OCI-LY1 (cell line): ENCODE results near the gene CTDNEP1.

Experiments used
- H2AFZ ChIP-seq: fragments of 200-600 bp; sonication (generic), shearing (Covaris generic); 2 replicates; pipeline ENCODE4 v1.6.0; 2014; ENCODE audit warnings: antibody characterized with exemption, mild to moderate bottlenecking, low read length
- H3F3A ChIP-seq: fragments of 200-600 bp; sonication (generic), shearing (Covaris generic); 2 replicates; pipeline ENCODE4 v1.6.0; 2014; ENCODE audit warnings: mild to moderate bottlenecking, antibody characterized with exemption, low read length, moderate library complexity; ENCODE audit not compliant: insufficient read depth
- H3K27ac ChIP-seq: fragments of 200-600 bp; sonication (generic); 2 replicates; pipeline ENCODE4 v1.5.1; 2014; ENCODE audit warnings: low read length, mixed run types, mild to moderate bottlenecking, low read depth; ENCODE audit not compliant: poor library complexity, severe bottlenecking
- H3K27me3 ChIP-seq: fragments of 200-600 bp; sonication (generic); 2 replicates; pipeline ENCODE4 v1.6.0; 2014; ENCODE audit warnings: antibody characterized with exemption, mild to moderate bottlenecking, low read length, moderate library complexity; ENCODE audit not compliant: insufficient read depth
- H3K36me3 ChIP-seq: fragments of 200-600 bp; sonication (generic); 2 replicates; pipeline ENCODE4 v1.6.1; 2014; ENCODE audit warnings: mild to moderate bottlenecking, antibody characterized with exemption, low read length, moderate library complexity, mixed read lengths; ENCODE audit not compliant: insufficient read depth
- H3K4me1 ChIP-seq: fragments of 200-600 bp; sonication (generic); 2 replicates; pipeline ENCODE4 v1.5.1; 2014; ENCODE audit warnings: mild to moderate bottlenecking, low read length, moderate library complexity; ENCODE audit not compliant: insufficient read depth, severe bottlenecking
- H3K4me2 ChIP-seq: fragments of 200-600 bp; sonication (generic), shearing (Covaris generic); 2 replicates; pipeline ENCODE4 v1.6.1; 2014; ENCODE audit warnings: low read length
- H3K4me3 ChIP-seq: fragments of 200-600 bp; sonication (generic); 2 replicates; pipeline ENCODE4 v1.5.1; 2014; ENCODE audit warnings: low read length, low read depth, mild to moderate bottlenecking, mixed read lengths; ENCODE audit not compliant: poor library complexity, severe bottlenecking
- H3K79me2 ChIP-seq: fragments of 200-600 bp; shearing (Covaris generic); 2 replicates; pipeline ENCODE4 v1.6.1; 2016; ENCODE audit warnings: mixed run types, low read length, mixed read lengths; ENCODE audit not compliant: insufficient read depth
- H3K9ac ChIP-seq: fragments of 200-600 bp; sonication (generic), shearing (Covaris generic); 2 replicates; pipeline ENCODE4 v1.6.1; 2014; ENCODE audit warnings: mild to moderate bottlenecking, low read length, mixed read lengths
- H3K9me2 ChIP-seq: fragments of 200-600 bp; sonication (generic), shearing (Covaris generic); 2 replicates; pipeline ENCODE4 v1.6.1; 2014; ENCODE audit warnings: low read depth, mild to moderate bottlenecking, low read length, mixed read lengths
- H3K9me3 ChIP-seq: fragments of 200-600 bp; shearing (Covaris generic); 2 replicates; pipeline ENCODE4 v1.6.1; 2014; ENCODE audit warnings: low read length, mixed read lengths
- H4K20me1 ChIP-seq: fragments of 200-600 bp; sonication (generic), shearing (Covaris generic); 2 replicates; pipeline ENCODE4 v1.6.0; 2016; ENCODE audit warnings: mild to moderate bottlenecking, low read length; ENCODE audit not compliant: insufficient read depth
- CTCF ChIP-seq: fragments of 200-600 bp; sonication (generic), shearing (Covaris generic); IDR thresholded peaks from 2 replicates; pipeline ENCODE4 v1.5.1; 2017; ENCODE audit warnings: mild to moderate bottlenecking, antibody characterized with exemption, low read length, moderate library complexity, mixed read lengths
- EZH2 ChIP-seq: fragments of 200-600 bp; sonication (generic), shearing (Covaris generic); IDR thresholded peaks from 2 replicates; pipeline ENCODE4 v1.8.0; 2017; ENCODE audit warnings: borderline replicate concordance, mixed run types, mild to moderate bottlenecking, antibody characterized with exemption, low read length, moderate library complexity, mixed read lengths

Gene CTDNEP1

GRCh38 chr17:7242717-7243452 lies 8.6 kb downstream of the CTDNEP1 start:
- Histone ChIP-seq H3K4me3 (peak overlapping the region; percentile 98), H3K27me3 (no peaks in the 10 kb centered on the region), H3F3A (0 out of 2 replicates have a peak, but pooled peaks cover 10% of the 10 kb centered on the region), H3K27ac (peak overlapping the region; percentile 80), H3K36me3 (peaks cover 49% of the 10 kb centered on the region), H3K4me1 (peaks cover 26% of the 10 kb centered on the region), H2AFZ (no peak overlapping the region), H3K9me3 (no peaks in the 10 kb centered on the region), H4K20me1 (no peaks in the 10 kb centered on the region), H3K9ac (peak overlapping the region; percentile 98), H3K4me2 (peak overlapping the region; percentile 94), H3K9me2 (no peaks in the 10 kb centered on the region), H3K79me2 (peaks cover 7% of the 10 kb centered on the region; the same call in 1 of the 2 replicates)
- TF ChIP-seq CTCF (no peak; the same call in 1 of the 2 replicates), EZH2 (no peak)

- TF ChIP-seq CTCF (no peak), EZH2 (no peak)
These were observed 9.5 kb downstream of the CTDNEP1 start, which contains the start of gene GABARAP for GRCh38 chr17:7241783-7242716. GABARAP (minus strand) TSS chr17:7242449; CDS start chr17:7242330, 119 bp downstream.

GRCh38 chr17:7241090-7241733 lies 10.3 kb downstream of the CTDNEP1 start:
- H2AFZ ChIP-seq = no peak overlapping the region
- H3K4me3 ChIP-seq = peak overlapping the region; percentile 98
- no peaks in the 10 kb centered on the region for H3K27me3 ChIP-seq
- H3K4me2 ChIP-seq = peak overlapping the region; percentile 94
- no peaks in the 10 kb centered on the region for H4K20me1 ChIP-seq
- H3K27ac ChIP-seq = peak overlapping the region; percentile 80
- peak overlapping the region; percentile 98 for H3K9ac ChIP-seq
- H3K4me1 ChIP-seq = peaks cover 39% of the 10 kb centered on the region
- H3K36me3 ChIP-seq = peaks cover 52% of the 10 kb centered on the region
- peaks cover 7% of the 10 kb centered on the region; the same call in 1 of the 2 replicates for H3K79me2 ChIP-seq
- no peaks in the 10 kb centered on the region for H3K9me3 ChIP-seq
- no peaks in the 10 kb centered on the region for H3K9me2 ChIP-seq
- H3F3A ChIP-seq = 0 out of 2 replicates have a peak, but pooled peaks cover 10% of the 10 kb centered on the region
- no peak for TF ChIP-seq CTCF
- TF ChIP-seq EZH2 = no peak

More at GRCh38 chr17:7241783-7242716, 9.5 kb downstream of the CTDNEP1 start, which contains the start of gene GABARAP:
- H3K9ac ChIP-seq = peak within 1 kb of the TSS; percentile 98
- peak within 1 kb of the TSS; percentile 94 for H3K4me2 ChIP-seq
- H3K4me3 ChIP-seq = peak within 1 kb of the TSS; percentile 98
- H3K4me1 ChIP-seq = peaks cover 32% of the 10 kb centered on the region
- H3K9me2 ChIP-seq = no peaks in the 10 kb centered on the region
- no peaks in the 10 kb centered on the region for H3K27me3 ChIP-seq
- H3K79me2 ChIP-seq = peaks cover 7% of the 10 kb centered on the region; the same call in 1 of the 2 replicates
- H3K9me3 ChIP-seq = no peaks in the 10 kb centered on the region
- H2AFZ ChIP-seq = no peak within 1 kb of the TSS
- no peaks in the 10 kb centered on the region for H4K20me1 ChIP-seq
- H3K27ac ChIP-seq = peak within 1 kb of the TSS; percentile 80
- H3K36me3 ChIP-seq = peaks cover 52% of the 10 kb centered on the region
- H3F3A ChIP-seq = 0 out of 2 replicates have a peak, but pooled peaks cover 10% of the 10 kb centered on the region
